SK-N-DZ (cell line): ENCODE results near the gene SRSF7.
A peak's percentile ranks its signal among the peaks of the same experiment; 100 is the strongest.
"Not testable (repeated sequence)": the region's sequence is repeated elsewhere in the genome, so short reads cannot be mapped to it uniquely, and the experiment has no call there.

ENCODE experiments used
- DNase-seq: peaks from one replicate; pipeline ENCODE4 v3.0.0-alpha.2; 2015; ENCODE audit warnings: low spot score

SRSF7 gene

GRCh38 chr2:38754506-38754905, 3.3 kb upstream of the SRSF7 start:
- no peak for DNase-seq

- DNase-seq: no peak
These were observed 2.9 kb upstream of the SRSF7 start for GRCh38 chr2:38754049-38754448.

GRCh38 chr2:38751596-38752410, 642 bp upstream of the SRSF7 start:
- peak; percentile 72 for DNase-seq

GRCh38 chr2:38750011-38750890, 910 bp downstream of the SRSF7 start:
- no peak for DNase-seq

- no peak for DNase-seq
These were observed 2.0 kb downstream of the SRSF7 start for GRCh38 chr2:38748943-38749804.

GRCh38 chr2:38748391-38748790, 2.8 kb downstream of the SRSF7 start:
- DNase-seq: no peak

- no peak for DNase-seq
These were observed 3.3 kb downstream of the SRSF7 start for GRCh38 chr2:38747819-38748218.

- peak; percentile 95 for DNase-seq
These were observed 4.1 kb downstream of the SRSF7 start for GRCh38 chr2:38747007-38747424.

- DNase-seq: no peak
These were observed 5.9 kb downstream of the SRSF7 start for GRCh38 chr2:38745267-38745666.

GRCh38 chr2:38744399-38744780, 6.8 kb downstream of the SRSF7 start:
- no peak for DNase-seq

- no peak for DNase-seq
These were observed 7.3 kb downstream of the SRSF7 start for GRCh38 chr2:38743672-38744398.

GRCh38 chr2:38742797-38743559, 8.2 kb downstream of the SRSF7 start:
- no peak for DNase-seq

- DNase-seq: peak; percentile 36
These were observed 10.1 kb downstream of the SRSF7 start for GRCh38 chr2:38740851-38741731.

GRCh38 chr2:38739524-38739923, 11.6 kb downstream of the SRSF7 start:
- DNase-seq: no peak

- no peak for DNase-seq
These were observed 13.2 kb downstream of the SRSF7 start for GRCh38 chr2:38737925-38738324.

GRCh38 chr2:38737000-38737698, 14.0 kb downstream of the SRSF7 start:
- DNase-seq: not testable (repeated sequence)

- no peak for DNase-seq
These were observed 15.2 kb downstream of the SRSF7 start for GRCh38 chr2:38735999-38736320.

- no peak for DNase-seq
These were observed 16.7 kb downstream of the SRSF7 start for GRCh38 chr2:38734299-38735058.
